HG02852 (cell line): ENCODE measurements around the gene KAT8.
A peak's percentile ranks its signal among the peaks of the same experiment; 100 is the strongest.
"Not testable (repeated sequence)": the region's sequence is repeated elsewhere in the genome, so short reads cannot be mapped to it uniquely, and the experiment has no call there.

ENCODE experiments used
- ATAC-seq: cut with Tn5 transposase; IDR thresholded peaks from one replicate; pipeline ENCODE4 v1.9.1; 2021; ENCODE audit warnings: mild to moderate bottlenecking, moderate library complexity; ENCODE audit not compliant: unreplicated experiment

The KAT8 gene

DNA sequence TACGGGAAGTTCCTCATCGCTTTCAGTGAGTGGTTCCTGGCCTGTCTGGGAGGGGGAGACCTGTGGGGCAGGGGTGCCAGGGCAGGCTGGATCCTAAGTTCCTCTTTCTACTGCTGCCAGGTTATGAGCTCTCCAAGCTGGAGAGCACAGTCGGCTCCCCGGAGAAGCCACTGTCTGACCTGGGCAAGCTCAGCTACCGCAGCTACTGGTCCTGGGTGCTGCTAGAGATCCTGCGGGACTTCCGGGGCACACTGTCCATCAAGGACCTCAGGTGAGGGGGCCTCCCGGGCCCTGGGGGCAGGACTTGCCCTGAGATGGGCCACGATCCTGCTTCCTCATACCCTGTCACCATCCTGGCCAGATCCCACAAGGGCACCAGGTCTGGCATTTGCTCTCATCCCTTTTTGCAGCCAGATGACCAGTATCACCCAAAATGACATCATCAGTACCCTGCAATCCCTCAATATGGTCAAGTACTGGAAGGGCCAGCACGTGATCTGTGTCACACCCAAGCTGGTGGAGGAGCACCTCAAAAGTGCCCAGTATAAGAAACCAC, 12.9 kb downstream of the KAT8 start:
- no peak for ATAC-seq

DNA sequence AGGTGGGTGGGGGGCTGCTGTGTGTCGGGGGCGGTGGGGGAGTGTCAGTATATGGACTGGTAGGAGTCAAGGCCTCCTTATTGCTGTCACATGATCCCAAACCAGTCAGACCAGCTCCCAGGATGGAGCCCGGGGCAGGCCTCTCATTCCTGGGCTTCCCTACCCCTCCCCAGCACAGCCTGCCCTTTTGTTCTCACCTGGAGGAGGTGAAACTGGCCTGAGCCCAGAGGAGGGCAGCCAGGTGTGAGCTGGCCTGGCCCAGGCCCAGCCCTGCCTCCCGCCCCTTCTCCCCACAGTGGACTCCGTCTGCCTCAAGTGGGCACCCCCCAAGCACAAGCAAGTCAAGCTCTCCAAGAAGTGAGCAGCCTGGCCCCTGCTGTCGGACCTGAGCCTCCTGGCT, 13.4 kb downstream of the KAT8 start:
- no peak for ATAC-seq

DNA sequence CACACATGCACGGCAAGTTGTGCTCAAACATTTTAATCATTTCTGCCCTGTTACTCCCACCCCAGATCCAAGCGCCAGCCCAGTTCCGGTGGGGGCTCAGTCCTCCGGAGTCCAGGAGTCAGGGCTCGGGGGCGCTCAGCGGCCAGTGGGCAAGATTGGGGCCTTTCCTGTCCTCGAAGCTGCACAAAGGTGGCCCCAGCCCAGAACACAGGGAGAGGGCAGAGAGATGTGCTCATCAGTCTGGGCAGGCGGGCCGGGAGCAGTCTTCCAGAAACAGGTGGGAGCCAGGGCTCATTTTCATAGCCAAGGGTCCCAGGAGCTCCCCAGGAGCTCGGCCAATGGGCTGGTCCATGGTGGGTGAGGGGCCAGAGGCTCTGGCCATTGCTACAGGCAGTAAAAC, 14.0 kb downstream of the KAT8 start:
- no peak for ATAC-seq

DNA sequence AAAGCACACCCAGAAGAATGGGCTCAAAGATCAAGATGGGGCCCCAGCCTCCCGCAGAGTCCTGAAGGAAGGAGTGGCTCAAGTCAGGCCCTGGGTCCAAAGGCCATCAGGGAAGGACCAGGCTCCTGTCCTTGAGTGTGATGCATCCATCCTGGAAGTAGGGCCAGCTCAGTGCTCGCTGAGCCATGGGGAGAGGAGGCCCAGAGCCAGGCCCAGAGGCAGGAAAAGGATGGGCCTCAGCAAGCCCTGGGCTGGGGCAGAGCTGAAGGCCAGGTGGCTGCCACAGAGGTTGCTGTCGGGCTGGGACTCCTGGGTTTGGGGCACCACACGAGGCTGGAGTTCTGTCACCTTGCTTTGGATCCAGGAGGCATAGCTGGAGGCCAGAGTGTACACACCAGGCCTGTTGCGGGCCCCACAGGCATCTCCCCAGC, 14.4 kb downstream of the KAT8 start:
- no peak for ATAC-seq

DNA sequence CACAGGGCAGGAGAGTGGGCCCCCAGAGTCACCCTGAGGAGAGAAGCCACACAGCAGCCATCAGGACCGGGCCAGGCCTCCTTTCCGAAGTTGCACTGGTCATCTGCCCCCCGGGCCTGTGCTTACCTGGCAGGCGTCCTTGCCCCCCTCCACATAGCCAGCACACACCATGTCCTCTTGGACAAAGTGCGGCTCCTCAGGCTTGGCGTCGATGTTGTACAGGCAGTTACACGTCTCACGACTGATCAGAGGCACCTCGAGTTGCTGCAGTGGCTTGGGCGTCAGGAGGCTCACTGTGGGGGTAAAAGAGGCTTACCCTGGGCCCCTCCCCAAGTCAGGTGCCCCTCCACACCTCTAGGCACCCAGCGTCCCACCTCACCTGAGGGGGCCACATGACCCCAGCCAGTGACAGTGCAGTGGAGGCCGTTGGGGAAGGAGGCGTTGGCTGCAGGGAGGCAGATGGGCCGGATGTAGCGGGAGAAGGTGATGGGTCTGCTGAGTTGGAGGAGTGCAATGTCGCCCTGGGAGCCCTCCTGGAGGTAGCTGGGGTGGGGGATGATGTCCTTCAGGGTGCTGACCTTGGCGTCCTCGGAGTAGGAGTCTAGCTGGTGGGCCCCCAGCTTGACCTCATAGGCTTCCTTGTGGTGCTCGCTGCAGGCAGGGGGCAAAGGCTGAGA, 15.0 kb downstream of the KAT8 start:
- ATAC-seq: no peak

DNA sequence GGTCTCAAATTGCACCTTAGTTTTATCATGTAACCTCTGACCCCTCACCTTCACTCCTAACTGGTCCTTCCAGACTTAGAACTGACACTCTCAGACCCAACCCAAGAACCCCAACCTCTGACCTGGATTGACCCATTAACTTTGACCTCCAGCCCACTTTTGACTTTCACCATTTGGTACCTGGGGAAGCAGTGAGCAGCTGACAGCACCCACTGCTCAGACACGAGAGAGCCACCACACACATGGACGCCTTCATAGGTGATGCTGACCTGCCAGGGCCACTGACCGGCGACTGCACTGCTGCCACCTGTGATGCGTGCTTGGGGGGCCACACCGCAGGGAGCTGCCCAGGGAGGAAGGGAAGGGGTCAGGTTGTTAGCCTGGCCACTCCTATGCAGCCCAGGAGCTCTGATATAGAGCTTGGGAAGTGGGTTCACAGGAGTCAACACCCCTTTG, 15.6 kb downstream of the KAT8 start:
- no peak for ATAC-seq

DNA sequence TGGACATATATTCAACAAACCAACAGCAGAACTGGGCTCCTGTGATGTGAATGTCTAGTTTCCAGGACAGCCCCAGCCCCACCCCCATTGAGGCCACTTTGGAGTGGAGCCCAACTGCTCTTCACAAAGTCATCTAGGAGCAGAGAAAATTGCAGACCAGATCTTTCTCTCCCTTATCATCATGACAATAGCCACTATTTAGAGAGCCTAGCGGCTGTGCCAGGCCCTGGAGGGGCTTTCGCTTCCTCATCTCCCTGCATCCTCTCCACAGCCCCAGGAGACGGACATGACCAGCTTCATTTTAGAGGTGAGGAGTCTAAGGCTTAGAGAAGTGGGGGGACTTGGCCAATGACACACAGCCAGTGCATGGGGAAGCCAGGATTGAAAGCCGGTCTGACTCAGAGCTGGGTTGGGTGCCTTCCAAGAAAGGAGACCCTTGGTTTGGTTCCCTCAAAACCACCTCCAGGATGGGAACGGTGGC, 16.7 kb downstream of the KAT8 start:
- no peak for ATAC-seq

DNA sequence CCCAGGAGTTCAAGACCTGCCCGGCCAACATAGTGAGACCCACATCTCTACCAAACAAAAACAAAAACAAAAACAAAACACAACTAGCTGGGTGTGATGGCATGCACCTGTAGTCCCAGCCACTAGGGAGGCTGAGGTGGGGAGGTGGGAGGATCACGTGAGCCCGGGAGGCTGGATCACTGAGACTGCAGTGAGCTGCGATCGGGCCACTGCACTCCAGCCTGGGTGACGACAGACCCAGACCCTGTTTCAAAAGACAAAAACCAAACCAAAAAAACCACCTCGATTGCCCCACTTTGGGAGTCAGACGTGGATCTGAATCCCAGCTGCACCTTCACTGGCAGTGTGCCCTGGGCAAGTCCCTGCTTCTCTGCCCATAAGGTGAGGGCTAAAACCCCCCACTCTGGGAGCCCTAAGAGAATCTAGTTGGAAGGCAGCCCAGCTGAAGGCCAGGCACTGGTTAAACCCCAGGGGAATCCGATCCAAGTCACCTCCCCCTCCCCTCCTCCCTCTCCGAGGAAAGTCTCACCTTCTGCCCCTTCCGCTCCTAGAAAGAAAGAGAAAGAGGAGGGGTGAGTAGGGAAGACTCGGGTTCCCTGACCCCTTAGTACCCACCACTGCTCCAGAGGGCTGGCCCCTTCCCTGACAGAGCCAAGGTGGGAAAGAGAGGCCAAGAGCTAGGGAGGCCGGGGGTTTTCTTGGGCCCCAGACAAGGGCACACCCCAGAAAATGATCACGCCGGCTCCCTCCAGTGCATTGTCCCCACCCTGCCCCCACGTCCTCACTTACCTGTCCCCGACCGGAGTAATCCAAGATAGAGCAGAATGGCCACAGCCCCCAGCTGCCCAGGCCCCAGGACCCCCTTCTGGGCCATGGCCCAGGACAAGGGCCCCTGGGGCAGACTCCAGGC, 17.4 kb downstream of the KAT8 start:
- no peak for ATAC-seq

DNA sequence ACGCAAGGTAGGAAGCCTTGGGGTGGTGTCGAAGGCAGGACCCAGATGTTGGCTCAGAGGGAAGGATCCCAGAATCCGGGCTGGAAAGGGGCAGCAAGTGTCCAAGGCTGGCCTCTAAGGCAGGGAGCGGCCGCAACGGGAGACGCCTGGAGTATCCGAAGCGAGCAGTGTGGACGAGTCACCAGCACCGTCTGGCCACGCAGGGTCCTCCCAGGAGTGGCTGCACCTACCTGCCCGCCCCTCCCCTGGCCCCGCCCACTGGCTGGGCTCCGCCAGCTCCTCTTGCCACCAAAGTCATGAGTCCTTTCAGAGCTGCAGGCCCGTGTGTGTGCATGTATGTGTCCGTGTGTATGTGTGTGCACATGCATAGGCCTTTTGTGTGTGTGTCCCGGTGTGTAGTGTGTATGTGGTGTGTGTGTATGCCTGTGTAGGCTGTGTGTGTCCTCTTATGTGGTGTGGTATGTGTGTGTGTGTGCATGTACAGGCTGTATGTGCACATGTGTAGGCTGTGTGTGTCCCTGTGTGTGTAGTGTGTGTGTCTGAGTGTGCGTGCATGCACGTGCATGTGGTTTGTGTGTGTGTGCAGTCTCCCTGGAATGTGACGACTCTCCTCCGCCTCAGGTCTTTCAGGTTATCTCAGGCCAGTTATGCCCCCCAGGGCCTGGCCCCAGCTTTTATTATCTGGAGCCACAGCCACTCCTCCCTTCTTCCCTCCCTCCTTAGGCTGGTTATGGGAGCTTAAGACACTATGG, 18.2 kb downstream of the KAT8 start, which contains the start of gene PRSS8:
PRSS8 (minus strand) TSS at position 193 of the 752 bp plus-strand sequence. CDS start 229 bp downstream, outside the sequence.
- ATAC-seq: no peak

DNA sequence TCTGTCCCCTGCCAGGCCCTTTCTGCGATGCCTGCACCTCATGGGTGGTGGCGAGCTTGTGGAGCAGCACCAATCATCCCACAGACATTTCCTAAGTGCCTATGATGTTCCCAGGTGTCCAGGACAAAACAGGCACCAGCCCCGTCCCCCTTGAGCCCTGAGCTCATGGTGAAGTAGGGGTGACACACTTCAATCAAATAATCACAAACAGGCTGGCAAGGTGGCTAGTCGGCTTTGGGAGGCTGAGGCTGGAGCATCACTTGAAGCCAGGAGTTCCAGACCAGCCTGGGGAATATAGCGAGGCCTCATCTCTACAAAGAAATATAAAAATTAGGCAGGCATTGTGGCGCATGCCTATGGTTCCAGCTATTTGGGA, 18.8 kb downstream of the KAT8 start:
- ATAC-seq: no peak

DNA sequence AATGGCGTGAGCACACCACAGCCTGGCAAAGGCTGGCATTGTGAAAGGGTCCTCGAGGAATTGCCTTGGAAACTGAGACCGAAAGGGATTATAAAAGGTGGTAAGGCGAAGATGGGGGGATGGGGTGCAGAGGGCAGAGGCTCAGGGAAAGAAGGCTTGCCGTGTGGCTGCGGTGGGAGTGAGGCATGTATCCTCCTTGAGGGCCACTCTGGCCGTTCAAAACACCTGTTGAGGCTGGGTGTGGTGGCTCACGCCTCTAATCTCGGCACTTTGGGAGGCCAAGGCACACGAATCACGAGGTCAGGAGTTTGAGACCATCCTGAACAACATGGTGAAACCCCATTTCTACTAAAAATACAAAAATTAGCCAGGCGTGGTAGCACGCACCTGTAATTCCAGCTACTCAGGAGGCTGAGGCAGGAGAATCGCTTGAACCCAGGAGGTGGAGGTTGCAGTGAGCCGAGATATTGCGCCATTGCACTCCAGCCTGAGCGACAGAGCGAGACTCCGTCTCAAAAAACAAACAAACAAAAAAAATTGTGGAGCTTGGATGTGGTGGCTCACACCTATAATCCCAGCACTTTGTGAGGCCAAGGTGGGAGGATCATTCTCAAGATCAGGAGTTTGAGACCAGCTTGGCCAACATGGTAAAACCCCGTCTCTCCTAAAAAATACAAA, 19.5 kb downstream of the KAT8 start:
- not testable (repeated sequence) for ATAC-seq

DNA sequence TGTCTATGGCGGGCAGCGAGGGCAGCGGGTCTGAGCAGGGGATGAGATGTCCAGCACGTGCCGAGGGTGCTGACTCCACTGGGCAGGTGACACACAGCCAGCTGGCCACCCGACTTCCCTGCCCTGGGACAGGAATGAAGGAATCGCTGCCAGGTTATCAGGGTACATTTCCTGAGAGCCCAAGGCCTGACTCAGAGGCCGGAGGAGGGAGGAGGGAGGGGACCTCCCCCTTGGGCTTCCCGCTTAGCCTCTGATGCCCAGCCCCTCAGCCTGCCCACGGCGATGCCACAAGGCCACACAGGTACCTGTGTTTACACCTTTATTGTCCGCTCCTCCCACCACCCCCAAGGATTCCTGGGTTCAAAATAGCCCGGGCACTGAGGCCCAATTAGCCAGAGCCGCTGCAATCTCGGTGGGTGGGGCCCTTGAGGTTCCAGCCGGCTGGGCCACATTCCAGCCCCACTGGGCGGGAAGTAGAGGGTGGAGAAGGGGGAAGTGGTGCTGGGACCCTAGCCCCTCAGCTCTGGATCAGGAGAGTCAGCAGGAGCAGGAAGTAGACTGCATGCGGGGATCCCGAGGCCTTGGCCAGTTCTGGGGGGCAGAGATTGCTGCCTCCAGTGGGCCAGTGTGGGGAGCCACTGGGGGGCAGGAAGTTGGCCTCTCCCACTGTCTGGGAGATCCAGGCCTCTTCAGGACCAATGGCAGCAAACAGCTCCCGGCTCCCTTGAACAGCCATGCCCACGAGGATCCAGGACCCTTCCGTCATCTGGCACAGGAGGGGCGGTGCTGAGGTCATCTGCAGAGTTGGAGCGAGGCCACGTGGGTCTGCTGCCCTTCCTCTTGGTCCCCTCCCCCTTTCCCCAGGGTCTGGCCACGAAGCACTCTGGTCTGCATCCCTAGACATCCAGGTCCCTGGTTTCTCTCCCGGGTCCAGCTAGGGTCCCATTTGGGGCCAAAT, 21.4 kb downstream of the KAT8 start:
- no peak for ATAC-seq

DNA sequence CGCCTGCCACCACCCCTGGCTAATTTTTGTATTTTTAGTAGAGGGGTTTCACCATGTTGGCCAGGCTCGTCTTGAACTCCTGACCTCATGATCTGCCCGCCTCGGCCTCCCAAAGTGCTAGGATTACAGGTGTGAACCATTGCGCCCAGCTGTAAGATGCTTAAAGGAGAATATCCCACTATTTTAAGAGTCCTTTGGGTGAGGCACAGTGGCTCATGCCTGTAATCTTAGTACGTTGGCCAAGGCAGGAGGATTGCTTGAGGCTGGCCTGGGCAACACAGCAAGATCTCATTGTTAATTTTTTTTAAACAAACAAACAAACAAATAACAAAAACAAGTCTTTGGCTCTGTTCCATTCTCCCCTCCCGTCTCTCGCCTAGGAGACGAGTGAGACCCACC, 23.6 kb downstream of the KAT8 start:
- not testable (repeated sequence) for ATAC-seq

DNA sequence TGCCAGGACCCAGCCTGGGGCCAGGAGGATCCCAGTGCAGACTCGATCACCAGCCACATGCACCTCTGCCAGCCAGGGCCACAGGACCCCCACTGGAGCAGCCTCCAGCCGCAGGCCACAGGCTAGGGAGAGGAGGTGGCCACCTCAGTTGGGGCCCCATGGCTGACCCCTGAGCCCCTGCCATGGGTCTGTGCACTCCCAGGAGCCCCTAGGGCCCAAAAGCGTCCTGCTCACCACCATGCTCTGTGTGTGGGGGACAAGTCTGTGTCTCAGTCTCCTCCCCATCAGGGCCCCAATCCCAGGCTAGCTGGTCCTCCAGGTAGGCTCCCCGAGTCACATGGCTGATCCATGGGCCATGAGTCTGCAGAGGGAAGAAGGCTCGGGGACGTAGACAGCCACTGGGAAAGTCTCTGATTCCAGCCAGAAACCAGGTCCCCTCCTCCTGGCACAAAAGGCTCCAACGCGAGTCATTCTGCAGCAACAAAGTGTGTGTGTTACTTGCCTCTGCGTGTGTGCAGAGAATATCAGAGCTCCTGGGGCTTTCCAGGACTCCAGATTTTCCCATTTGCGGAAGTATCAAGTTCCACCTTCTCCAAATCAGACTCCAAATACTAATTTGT, 24.1 kb downstream of the KAT8 start:
- peak; percentile 10 for ATAC-seq

DNA sequence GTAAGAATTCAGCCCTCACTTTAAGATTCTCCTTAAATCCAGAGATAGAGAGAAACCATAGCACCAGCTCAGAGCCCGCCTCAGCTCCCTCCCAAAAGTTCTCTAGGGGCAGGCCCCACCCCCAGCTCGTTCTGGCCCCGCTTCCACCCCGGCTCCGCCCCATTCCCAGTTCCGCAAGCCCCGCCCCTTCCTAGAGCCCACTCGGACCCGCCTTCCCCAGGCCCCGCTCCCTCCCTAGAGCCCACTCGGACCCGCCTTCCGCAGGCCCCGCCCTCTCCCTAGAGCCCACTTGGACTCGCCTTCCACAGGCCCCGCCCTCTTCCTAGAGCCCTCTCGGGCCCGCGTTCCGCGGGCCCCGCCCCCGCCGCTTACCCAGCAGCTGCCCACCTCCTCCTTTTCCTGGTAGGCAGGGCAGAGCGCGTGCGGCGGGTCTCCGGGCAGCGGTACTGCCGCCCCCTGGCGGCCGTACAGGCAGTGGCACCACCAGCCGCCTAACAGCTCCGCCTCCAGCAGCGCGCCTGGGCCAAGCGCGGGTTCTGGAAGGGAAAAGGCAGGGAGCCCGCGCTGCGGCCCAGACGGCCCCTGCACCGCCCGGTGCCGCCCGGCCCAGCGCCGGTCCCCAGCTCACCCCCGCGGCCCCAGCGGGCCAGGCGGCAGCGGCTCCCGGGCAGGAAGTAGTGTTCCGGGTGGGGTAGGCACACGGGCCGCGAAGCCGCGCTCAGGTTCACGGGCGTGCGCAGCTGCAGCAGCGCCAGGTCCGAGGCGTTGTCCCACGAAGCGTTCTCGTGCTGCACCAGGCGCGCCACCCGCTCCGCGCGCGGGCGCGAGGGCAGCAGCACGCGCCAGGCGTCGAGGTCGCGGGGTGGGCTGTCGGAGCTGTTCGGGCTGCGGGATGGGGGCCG, 24.9 kb downstream of the KAT8 start:
- peak; percentile 85 for ATAC-seq

DNA sequence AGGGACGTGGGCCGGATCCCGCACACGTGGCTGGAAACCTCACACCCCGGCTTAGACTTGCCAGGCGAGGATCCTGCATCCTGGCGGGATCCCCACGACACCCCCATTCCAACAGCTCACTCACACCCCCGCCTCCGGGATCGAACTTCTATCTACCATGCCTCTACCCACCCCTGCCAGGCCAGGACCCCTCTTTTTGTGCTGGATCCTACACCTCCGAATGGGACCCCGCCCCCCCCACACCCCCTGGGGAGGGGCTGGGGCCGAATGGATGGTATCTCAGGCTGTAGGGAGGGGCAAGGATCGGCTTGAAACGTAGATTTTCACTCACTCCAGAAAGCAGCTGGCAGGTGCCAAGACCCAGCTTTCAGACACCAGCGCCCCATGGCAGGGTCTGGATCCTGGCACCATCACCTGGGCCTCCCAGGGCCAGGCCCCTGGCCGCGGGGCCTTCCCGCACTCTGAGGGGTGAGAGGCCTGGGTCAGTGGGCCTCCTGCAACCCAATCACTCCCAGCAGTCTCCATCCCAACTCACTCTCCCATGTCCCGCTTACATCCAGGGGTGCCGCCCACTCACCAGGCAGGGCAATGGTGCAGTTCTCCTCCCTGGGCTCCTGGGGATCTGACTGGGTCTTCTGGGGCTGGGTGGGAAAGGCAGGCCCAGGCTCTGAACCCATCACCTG, 25.7 kb downstream of the KAT8 start:
- ATAC-seq: no peak

DNA sequence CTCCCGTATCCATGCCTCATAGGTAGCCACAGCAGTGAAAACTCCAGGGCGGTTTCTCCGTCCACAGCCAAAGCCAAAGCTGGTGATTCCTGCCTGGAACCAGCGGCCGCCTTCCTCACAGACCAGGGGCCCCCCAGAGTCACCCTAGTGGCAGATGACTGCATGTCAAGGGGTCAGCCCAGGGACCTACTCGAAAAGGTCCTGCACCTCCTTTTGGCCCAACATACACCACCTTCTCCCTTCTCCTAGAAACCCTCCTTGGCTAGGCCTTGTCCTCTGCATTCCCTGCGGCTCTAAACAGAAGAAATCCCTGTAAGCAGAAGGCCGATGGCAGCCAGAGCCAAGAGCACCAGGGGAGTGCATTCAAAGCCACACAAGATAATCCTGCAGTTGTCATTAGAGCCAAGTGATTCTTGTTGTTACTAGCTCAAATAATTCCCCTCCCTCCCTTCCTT, 26.3 kb downstream of the KAT8 start:
- no peak for ATAC-seq
